Stimulated activated CD4-positive, alpha-beta T cell treated with anti-CD3 and anti-CD28 coated beads, Interleukin-15, amount 100 ng/mL, for 24 hours (primary cell): ENCODE measurements around the gene CCDC197.
A peak's percentile ranks its signal among the peaks of the same experiment; 100 is the strongest.

Experiments
- DNase-seq: peaks from one replicate; pipeline ENCODE4 v3.0.0-alpha.2; 2020

The CCDC197 gene

DNA sequence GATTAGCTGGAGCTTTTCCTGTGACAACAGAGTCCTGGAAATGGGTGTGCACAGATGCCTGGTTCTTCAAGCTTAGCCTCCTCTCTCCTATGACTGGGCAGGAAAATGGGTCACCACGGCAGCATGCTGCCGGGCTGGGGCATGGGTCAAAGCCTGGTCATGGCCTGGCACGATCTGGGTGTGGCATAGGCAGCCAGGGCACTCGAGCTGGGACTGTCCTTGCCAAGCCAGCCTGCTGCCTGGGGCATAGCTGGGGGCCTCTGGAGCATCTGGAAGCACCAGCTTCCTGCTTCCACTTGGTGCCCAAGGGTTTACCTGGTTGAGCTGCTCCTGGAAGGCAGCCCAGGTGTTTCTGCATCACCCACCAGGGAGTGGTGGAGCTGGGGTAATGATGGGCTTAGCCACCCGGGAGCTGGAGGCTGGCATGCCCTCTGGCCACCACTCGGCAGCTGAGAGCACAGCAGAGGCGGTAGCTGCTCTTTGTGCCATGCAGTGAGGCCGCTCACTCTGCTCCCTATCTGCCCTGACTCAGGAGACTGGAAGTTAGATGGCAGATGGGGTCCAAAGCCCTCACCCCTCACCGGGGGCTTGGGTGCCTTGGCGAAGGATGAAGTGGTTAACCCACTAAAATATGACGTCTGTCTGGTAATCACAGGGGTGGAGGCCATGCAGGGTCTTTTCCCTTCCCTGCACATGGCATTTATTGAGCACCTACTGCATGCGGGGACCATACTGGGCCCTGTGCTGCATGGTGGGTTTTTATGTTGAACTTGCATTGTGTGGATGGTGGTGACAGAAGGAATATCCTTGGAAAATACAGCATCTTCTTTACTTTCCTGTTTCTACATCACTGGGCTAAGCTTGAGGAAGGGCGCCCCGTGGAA lies 30.7 kb downstream of the CCDC197 start:
- no peak for DNase-seq

- DNase-seq: peak; percentile 43
Measured at GRCh38 chr14:94028450-94028826, 31.3 kb downstream of the CCDC197 start.

DNA sequence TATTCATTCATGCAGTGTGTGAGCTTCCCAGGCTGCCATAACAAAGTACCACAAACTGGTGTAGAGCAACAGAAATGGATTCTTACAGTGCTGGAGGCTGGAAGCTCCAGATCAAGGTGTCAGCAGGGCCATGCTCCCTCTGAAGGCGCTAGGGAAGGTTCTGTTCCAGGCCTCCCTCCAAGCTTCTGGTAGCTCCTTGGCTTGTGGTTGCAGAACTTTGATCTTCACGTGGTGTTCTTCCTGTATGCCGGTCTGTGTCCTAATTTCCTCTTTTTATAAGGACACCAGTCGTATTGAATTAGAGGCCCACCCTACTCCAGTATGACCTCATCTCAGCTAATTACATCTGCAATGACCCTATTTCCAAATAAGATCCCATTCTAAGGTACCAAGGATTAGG lies 32.2 kb downstream of the CCDC197 start:
- no peak for DNase-seq

DNA sequence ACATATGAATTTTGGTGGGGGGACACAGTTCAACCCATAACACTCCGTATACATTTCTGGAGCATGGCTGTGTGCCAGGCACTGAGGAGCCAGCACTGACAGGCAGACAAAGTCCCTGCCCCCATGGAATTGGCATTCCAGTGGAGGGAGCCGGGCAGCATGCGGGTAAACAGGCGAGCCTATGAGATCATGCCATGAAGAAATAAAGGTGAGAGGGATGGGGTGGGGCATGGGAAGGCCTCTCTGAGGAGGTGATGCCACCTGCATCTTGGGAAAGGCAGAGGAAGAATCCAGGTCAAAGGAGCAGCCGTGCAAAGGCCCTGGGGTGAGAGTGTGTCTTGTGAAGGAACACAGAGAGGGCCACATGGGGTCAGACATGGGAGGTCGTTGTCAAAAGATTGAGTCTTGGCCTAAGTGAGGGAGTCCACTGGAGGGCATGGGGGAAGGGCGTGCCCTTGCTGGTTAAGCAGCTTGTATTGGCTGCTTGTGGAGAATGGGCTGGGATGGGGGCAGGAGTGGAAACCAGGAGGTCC lies 32.6 kb downstream of the CCDC197 start:
- DNase-seq: no peak

- no peak for DNase-seq
Measured at GRCh38 chr14:94030571-94030970, 33.5 kb downstream of the CCDC197 start.

GRCh38 chr14:94031161-94031882 lies 34.2 kb downstream of the CCDC197 start:
- no peak for DNase-seq

- no peak for DNase-seq
Measured at GRCh38 chr14:94031883-94032279, 34.8 kb downstream of the CCDC197 start.

GRCh38 chr14:94034886-94035285 lies 37.8 kb downstream of the CCDC197 start:
- no peak for DNase-seq

GRCh38 chr14:94036313-94037167 lies 39.4 kb downstream of the CCDC197 start:
- DNase-seq: peak; percentile 84

DNA sequence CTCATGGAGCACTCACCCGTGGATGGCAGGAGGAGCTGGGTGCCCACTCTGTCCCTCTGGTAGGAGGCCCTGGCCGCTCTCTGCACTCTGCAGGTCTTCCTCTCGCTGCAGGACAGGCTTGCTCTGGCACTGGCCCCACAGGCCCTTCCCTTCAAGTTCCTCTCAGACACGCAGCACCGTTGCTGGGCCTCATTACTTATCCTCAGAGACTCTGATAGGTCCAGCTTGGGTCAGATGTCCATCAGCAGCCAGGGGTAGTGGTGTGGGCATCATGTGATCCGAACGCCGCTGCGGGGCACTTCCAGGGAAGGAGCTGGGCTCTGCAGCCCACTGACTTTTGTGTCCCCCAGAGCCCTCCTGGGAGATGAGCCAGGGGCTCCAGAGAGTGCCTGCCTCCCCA lies 40.9 kb downstream of the CCDC197 start:
- DNase-seq: no peak

DNA sequence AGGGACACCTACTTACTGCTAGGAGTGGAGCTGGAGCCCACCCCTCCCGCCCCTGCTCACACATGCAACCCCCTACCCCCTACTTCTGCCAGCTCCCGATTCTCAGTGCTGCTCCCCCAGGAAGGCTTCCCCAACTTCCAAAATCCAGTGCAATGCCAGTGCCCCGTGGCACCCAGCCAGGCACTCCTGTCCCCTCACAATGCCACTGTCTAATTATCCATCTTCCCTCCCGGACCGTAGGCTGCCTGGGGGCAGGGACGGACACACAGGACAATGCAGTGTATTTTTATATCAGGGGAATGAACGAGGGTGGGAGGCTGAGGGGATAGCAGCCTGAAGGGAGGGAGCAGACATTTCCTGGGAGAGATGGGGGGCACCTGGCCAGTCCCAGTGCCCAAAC lies 41.4 kb downstream of the CCDC197 start:
- DNase-seq: no peak

DNA sequence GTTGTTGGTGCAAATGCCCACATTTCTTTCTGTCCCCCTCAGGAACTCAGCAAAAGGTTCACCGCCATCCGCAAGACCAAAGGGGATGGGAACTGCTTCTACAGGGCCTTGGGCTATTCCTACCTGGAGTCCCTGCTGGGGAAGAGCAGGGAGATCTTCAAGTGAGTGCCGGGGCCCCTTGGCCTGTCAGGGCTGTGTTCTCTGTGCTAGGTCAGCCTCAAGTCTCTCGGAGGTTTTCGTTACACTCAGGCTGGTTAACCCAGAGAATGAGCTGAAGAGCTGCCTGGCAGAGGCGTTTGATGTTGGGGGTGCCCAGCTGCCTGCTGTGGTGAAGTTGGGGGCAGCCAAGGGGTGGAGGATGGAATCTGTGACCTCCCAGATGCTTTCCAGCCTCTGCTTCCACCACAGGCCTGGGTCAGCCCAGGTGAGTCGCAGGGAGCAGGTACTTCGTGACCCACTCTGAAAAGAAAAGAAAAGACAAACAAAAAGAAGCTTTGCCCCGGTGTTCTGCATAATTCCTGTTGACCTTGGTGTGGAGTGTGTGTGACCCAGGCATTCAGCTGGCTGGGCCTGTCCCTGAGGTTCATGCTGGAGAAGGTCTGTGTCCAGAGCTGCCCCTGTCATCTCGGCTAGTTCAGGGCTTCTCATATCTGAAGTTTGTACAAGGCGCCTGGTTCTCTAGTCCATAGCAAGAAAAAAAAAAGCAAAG lies 42.0 kb downstream of the CCDC197 start:
- no peak for DNase-seq

- no peak for DNase-seq
Measured at GRCh38 chr14:94040247-94040646, 43.1 kb downstream of the CCDC197 start.

DNA sequence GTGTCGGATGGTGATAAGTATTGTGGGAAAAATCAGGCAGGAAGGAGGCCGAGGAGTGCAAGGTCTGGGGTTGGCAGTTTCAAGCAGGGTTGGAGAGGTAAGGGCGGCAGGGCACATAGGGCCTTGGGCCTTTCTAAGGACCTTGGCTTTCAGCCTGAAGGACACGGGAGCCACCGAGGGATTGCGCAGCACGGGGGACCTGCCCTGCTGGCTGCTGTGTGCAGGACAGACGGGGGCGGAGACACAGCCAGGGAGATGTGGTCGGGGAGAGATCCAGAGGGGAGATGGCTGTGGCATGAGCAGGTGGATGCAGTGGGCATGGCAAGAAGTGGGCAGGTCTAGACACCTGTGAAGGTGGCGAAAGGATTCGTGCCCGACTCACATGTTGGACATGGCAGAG lies 43.7 kb downstream of the CCDC197 start:
- no peak for DNase-seq

DNA sequence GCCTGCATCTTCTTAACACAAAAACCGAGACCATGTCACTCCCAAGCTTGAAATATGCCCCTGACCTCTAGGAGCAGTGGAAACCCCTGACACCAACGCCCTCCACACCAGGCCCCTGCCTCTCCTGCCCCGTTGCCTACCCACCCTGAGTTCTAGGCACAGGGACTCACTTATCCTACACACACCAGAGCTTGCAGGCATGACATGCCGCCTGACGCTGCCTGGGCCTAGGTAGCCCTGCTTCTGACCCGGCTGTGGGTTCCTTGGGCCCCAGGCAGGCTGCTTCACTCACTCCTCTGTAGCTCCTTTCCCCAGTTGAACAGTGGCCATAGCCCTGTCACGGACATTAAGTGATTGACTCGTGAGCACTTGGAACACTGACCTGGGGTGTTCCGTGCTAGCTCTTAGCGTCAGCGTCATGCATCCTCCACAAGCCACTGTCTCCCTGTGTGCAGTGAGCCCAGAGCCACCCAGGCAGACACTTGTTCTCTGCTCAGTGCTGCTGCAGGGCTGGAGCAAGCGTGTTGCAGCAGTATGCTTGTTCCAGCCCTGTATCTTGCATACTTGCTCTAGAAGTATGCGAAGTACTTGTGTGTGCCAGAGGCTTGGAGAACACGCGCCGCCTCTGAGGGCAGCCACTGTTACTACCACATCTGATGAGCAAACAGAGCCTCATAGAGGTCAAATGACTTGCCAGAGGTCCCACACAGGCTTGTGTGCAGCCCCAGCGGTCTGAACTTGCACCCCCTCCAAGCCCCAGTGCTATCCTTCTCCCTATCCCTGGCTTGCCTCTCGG lies 44.6 kb downstream of the CCDC197 start:
- DNase-seq: no peak

- no peak for DNase-seq
Measured at GRCh38 chr14:94042433-94043091, 45.5 kb downstream of the CCDC197 start.

DNA sequence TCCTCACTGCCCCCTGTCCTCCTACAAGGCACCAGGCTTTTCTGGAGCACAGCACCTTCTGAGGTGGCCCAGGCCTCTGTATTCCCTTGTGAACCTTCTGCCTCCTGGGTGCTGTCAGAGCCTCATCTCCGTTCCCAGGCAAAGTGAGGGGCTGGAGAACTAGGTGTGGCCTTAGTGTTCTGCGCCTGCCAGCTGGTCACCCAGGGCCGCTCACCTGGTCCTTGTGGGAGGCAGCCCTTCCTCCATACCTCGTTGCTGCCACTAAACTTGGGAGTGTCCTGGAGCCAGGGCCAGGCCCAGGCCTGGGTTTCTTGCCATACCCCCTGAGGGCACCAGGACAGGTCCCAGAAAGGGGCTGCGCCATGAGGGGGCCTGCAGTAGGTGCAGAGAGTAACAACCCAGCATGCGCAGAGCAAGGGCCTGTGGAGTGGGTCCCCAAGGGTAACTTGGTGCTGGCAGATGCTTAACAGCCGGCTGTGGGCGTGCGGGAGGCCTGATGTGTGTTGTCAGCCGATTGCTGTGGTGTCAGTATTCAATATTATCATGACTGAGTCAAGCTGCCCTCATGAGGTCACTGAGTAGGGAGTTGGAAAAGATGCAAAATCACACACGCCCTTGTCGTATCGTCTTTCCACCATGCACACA lies 46.1 kb downstream of the CCDC197 start:
- no peak for DNase-seq

DNA sequence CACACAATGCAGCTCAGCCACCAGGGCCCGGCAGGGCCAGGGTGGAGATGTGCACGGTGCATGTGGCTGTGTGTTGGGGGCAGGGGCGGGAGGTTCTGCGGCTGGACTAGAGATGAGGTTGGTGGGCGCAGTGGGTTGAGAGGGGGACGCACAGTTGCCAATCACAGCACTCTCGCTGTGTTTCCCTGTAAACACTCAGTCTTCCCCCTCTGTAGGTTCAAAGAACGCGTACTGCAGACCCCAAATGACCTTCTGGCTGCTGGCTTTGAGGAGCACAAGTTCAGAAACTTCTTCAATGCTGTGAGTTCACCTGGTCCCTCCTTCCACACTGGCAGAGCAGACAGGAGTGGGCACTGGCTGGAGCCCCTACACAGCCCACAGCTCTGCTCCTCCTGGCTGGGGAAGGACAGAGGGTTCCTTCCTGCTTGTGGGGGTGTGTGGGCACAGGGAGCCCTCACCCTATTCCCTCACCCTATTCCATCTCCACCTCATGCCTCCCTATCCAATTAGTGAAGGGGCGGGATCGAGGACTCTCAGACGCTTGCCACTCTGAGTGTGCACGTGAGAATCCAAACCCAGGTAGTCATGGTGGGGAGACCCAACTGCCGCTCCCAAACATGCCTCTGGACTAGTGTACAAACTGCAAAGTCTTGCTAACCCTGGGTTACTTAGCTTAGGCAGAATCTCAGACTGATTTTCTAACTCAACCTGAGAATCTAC lies 46.8 kb downstream of the CCDC197 start:
- DNase-seq: no peak

DNA sequence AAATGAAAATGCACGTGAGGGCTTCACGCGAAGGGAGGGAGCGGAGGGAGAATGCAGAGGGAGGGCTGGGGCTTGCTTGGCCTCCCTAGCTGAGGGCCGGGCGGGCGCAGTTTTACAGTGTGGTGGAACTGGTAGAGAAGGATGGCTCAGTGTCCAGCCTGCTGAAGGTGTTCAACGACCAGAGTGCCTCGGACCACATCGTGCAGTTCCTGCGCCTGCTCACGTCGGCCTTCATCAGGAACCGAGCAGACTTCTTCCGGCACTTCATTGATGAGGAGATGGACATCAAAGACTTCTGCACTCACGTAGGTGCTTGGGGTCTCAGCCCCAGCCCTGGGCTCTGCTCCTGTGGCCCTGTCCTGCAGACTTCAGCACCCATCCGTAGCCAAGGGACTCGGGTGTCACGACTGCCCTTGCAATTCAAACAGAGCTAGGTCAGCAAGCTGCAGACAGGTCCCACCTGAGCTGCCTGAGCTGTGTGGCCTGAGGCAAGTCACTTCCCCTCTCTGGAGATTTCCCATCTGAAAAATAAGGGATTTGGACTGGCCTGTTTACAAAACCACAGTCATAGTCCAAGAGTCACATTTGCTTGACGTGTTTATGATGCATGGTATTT lies 47.5 kb downstream of the CCDC197 start:
- no peak for DNase-seq
